ENCODE data around the gene ZNF276. TPM values are rescaled to one million over a fixed set of nuclear protein-coding genes. Genes with fewer than 3 reads are reported as not detected.
"Not testable (repeated sequence)": the region's sequence is repeated elsewhere in the genome, so short reads cannot be mapped to it uniquely, and the experiment has no call there.

Gene ZNF276
- total RNA-seq, 1 experiment from 2014 or later: 21.8 TPM

DNA sequence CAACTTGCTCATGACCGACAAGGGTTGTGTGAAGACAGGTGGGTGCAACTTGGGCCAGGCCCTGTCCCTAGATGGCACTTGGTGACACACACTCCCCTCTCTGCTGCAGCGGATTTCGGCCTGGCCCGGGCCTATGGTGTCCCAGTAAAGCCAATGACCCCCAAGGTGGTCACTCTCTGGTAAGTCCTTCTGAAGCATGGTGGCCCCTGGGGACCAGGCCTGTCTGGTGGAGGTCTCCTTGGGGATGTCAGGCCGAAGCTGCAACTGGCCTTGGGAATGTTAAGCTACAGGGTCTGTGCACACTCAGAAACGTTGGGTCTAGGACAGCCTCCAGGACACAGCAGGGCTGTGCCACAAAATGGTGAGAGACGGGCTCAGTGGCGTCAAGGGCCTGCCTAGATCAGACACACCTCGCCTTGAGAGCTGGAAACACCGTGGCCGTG, 28.0 kb upstream of the ZNF276 start:
- Histone ChIP-seq H3K36me3 (ENCODE audit: insufficient read depth, low read length) (0 out of 2 replicates have a peak, but pooled peaks cover 2% of the 10 kb centered on the region), H3K9ac (ENCODE audit: low read length) (no peak overlapping the region), H3K4me1 (ENCODE audit: low read length) (peaks cover 8% of the 10 kb centered on the region), H3K27ac (ENCODE audit: low read length) (no peak overlapping the region), H2AFZ (ENCODE audit: low read length) (no peak overlapping the region), H3K27me3 (ENCODE audit: low read length) (no peaks in the 10 kb centered on the region), H3K4me3 (ENCODE audit: low read length) (no peak overlapping the region), H3K9me2 (replicated peaks; ENCODE audit: insufficient read depth, low read length) (no peaks in the 10 kb centered on the region), H4K20me1 (ENCODE audit: insufficient read depth, low read depth, low read length) (no peaks in the 10 kb centered on the region), H3K79me2 (ENCODE audit: low read length) (peaks cover 9% of the 10 kb centered on the region), H3K4me2 (ENCODE audit: low read depth, low read length, poor library complexity, severe bottlenecking) (no peak overlapping the region), H3K9me3 (ENCODE audit: low read length) (no peaks in the 10 kb centered on the region)
- DNase-seq: no peak

DNA sequence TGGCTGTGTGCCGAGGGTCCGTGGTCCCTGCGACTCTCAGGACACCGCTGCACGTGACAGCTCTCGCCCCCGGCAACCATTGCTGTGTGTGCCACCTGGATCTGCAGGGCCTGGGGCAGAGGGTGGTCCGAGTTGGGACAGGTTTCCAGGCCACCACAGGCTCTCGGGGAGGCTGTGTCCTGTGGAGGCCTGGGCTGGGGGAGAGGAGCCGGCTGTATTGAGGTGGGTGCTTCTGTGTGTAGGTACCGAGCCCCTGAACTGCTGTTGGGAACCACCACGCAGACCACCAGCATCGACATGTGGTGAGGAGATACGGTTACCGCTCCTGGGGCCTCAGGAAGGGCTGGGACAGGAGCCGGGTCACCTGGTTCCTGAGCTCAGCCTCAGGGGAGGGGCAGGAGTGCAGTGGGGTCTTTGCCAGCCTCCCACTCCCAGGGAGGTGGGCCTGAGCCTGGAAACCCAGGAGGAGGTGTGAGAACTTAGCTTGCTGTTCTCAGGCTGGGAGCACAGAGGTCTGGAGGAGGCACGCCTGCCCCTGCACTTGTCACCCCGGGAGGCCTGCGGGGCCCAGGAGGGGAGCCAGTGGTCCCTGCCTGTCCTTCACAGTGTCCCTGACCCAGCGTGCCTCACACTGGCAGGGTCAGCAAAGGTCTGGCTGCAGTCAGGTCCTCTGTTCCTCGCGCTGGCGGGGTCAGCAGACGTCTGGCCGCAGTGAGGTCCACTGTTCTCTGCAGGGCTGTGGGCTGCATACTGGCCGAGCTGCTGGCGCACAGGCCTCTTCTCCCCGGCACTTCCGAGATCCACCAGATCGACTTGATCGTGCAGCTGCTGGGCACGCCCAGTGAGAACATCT, 27.2 kb upstream of the ZNF276 start:
- Histone ChIP-seq H3K9me3 (ENCODE audit: low read length) (no peaks in the 10 kb centered on the region), H3K36me3 (ENCODE audit: insufficient read depth, low read length) (0 out of 2 replicates have a peak, but pooled peaks cover 2% of the 10 kb centered on the region), H3K9ac (ENCODE audit: low read length) (no peak overlapping the region), H3K4me3 (ENCODE audit: low read length) (no peak overlapping the region), H3K79me2 (ENCODE audit: low read length) (peaks cover 2% of the 10 kb centered on the region), H3K27ac (ENCODE audit: low read length) (no peak overlapping the region), H2AFZ (ENCODE audit: low read length) (no peak overlapping the region), H3K4me1 (ENCODE audit: low read length) (peaks cover 7% of the 10 kb centered on the region; the same call in 1 of the 2 replicates), H3K4me2 (ENCODE audit: low read depth, low read length, poor library complexity, severe bottlenecking) (no peak overlapping the region), H3K27me3 (ENCODE audit: low read length) (no peaks in the 10 kb centered on the region), H4K20me1 (ENCODE audit: insufficient read depth, low read depth, low read length) (no peaks in the 10 kb centered on the region), H3K9me2 (replicated peaks; ENCODE audit: insufficient read depth, low read length) (no peaks in the 10 kb centered on the region)
- no peak for DNase-seq

DNA sequence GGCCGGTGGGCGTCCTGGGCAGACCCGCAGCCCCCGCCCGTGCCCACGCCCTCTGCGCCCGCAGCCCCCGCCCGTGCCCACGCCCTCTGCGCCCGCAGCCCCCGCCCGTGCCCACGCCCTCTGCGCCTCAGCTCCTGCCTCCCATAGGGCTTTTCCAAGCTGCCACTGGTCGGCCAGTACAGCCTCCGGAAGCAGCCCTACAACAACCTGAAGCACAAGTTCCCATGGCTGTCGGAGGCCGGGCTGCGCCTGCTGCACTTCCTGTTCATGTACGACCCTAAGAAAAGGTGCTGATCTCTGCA, 26.6 kb upstream of the ZNF276 start:
- not testable (repeated sequence) for H4K20me1 ChIP-seq (ENCODE audit: insufficient read depth, low read depth, low read length); H3K79me2 ChIP-seq (ENCODE audit: low read length); H3K4me2 ChIP-seq (ENCODE audit: low read depth, low read length, poor library complexity, severe bottlenecking); H3K9ac ChIP-seq (ENCODE audit: low read length); H3K9me3 ChIP-seq (ENCODE audit: low read length); H3K4me3 ChIP-seq (ENCODE audit: low read length); H3K36me3 ChIP-seq (ENCODE audit: insufficient read depth, low read length); H3K27me3 ChIP-seq (ENCODE audit: low read length); H3K9me2 ChIP-seq (replicated peaks; ENCODE audit: insufficient read depth, low read length); H3K4me1 ChIP-seq (ENCODE audit: low read length); H2AFZ ChIP-seq (ENCODE audit: low read length); H3K27ac ChIP-seq (ENCODE audit: low read length); DNase-seq

DNA sequence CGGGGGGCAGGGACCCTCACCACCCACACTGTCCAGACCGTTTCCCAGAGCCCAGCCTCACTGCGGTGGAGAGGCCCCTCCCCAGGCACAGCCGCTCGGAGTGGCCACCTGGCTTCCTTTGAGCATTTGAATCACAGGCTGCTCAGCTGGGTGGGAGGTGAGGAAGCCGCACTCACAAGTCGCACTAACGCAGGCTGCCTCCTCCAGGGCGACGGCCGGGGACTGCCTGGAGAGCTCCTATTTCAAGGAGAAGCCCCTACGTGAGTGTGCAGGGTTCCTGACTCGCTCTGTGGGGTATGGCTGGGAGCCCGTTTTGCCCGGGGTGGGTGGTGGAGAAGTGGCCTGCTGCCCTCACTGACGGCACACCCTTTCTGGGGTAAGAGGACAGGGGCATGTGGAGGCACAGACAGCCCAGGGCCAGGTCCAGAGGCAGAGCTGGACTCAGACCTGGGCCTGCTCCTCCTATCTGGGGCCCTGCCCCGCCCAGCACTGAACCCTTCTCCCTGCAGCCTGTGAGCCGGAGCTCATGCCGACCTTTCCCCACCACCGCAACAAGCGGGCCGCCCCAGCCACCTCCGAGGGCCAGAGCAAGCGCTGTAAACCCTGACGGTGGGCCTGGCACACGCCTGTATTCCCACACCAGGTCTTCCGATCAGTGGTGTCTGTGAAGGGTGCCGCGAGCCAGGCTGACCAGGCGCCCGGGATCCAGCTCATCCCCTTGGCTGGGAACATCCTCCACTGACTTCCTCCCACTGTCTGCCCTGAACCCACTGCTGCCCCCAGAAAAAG, 26.1 kb upstream of the ZNF276 start:
- Histone ChIP-seq H3K36me3 (ENCODE audit: insufficient read depth, low read length) (0 out of 2 replicates have a peak, but pooled peaks cover 2% of the 10 kb centered on the region), H3K79me2 (ENCODE audit: low read length) (no peaks in the 10 kb centered on the region), H3K4me1 (ENCODE audit: low read length) (peaks cover 14% of the 10 kb centered on the region), H3K9ac (ENCODE audit: low read length) (no peak overlapping the region), H3K9me2 (replicated peaks; ENCODE audit: insufficient read depth, low read length) (no peaks in the 10 kb centered on the region), H3K4me2 (ENCODE audit: low read depth, low read length, poor library complexity, severe bottlenecking) (no peak overlapping the region), H4K20me1 (ENCODE audit: insufficient read depth, low read depth, low read length) (peaks cover 1% of the 10 kb centered on the region; the same call in 1 of the 2 replicates), H3K27me3 (ENCODE audit: low read length) (no peaks in the 10 kb centered on the region), H3K4me3 (ENCODE audit: low read length) (no peak overlapping the region), H3K9me3 (ENCODE audit: low read length) (no peaks in the 10 kb centered on the region), H3K27ac (ENCODE audit: low read length) (no peak overlapping the region), H2AFZ (ENCODE audit: low read length) (no peak overlapping the region)
- no peak for DNase-seq

DNA sequence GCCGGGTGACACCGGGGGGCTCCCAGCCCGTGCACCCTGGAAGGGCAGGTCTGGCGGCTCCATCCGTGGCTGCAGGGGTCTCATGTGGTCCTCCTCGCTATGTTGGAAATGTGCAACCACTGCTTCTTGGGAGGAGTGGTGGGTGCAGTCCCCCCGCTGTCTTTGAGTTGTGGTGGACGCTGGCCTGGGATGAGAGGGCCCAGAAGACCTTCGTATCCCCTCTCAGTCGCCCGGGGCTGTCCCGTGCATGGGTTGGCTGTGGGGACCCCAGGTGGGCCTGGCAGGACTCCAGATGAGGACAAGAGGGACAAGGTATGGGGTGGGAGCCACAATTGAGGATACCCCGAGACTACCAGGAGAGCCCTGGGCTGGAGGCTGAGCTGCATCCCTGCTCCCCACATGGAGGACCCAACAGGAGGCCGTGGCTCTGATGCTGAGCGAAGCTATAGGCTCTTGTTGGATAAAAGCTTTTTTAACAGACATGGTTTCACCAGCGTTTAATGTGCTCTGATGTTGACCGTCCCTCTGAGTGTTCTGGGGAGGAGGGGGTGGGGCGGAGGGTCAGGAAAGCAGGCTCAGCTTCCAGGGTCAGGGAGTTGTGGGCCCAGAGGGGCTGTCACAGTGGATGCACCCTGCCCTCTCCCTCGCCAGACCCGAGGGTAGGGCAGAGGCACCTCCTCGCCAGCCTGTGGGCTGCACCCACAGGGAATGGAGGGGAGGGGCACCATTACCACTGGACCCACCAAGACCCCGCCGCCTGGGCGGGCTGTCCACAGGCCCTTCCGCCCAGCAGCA, 25.3 kb upstream of the ZNF276 start:
- Histone ChIP-seq H3K4me1 (ENCODE audit: low read length) (peaks cover 22% of the 10 kb centered on the region), H3K9me2 (replicated peaks; ENCODE audit: insufficient read depth, low read length) (no peaks in the 10 kb centered on the region), H3K79me2 (ENCODE audit: low read length) (no peaks in the 10 kb centered on the region), H3K4me2 (ENCODE audit: low read depth, low read length, poor library complexity, severe bottlenecking) (no peak overlapping the region), H3K9me3 (ENCODE audit: low read length) (no peaks in the 10 kb centered on the region), H3K27ac (ENCODE audit: low read length) (no peak overlapping the region), H3K27me3 (ENCODE audit: low read length) (no peaks in the 10 kb centered on the region), H2AFZ (ENCODE audit: low read length) (no peak overlapping the region), H3K9ac (ENCODE audit: low read length) (no peak overlapping the region), H3K4me3 (ENCODE audit: low read length) (no peak overlapping the region), H4K20me1 (ENCODE audit: insufficient read depth, low read depth, low read length) (peaks cover 6% of the 10 kb centered on the region; the same call in 1 of the 2 replicates), H3K36me3 (ENCODE audit: insufficient read depth, low read length) (0 out of 2 replicates have a peak, but pooled peaks cover 2% of the 10 kb centered on the region)
- no peak for DNase-seq

DNA sequence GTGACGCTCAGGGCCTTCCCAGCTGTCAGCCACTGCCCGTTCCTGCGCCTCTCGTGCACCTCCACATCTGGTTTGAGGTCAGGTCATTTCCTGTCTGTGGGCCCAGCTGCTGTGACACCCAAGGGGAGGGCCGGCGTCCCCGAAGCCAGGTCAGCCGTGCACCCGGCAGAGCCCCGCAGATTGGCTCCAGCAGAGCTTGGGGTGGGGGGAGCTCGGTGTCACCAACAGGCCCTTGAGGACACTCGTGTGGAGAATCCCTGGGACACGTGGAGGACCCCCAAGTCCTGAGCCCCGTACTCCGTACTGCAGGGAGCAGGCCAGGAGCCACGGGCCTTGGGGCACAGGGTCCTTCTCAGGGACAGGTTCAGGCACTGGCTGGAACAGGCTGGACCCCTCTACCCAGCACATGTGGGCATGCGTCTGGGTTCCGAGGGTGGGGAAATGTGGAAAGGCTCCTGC, 24.6 kb upstream of the ZNF276 start:
- Histone ChIP-seq H3K36me3 (ENCODE audit: insufficient read depth, low read length) (0 out of 2 replicates have a peak, but pooled peaks cover 2% of the 10 kb centered on the region), H3K79me2 (ENCODE audit: low read length) (no peaks in the 10 kb centered on the region)

DNA sequence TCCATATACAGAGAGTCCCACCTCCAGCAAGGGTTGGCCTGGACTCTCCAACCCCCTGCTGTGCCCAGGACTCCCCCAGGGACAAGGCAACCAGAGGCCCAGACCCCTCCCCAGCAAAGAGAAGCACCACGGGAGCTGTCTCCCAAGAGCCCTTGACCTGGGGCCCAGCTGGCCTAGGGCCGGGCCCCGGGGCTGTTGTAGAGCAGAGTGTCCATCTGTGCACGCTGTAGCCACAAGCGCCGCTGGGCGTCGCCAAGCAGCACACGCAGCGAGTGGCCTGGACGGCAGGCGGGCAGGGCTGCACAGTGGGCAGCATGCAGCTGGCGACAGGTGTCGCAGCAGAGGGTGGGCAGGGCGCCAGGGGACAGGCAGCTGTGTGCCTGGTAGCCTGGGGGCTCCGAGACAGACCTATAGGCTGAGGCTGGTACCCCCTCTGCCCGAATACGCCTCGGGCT, 24.1 kb upstream of the ZNF276 start:
- H3K9me2 ChIP-seq (replicated peaks; ENCODE audit: insufficient read depth, low read length): no peaks in the 10 kb centered on the region
- H2AFZ ChIP-seq (ENCODE audit: low read length): no peak overlapping the region
- 0 out of 2 replicates have a peak, but pooled peaks cover 2% of the 10 kb centered on the region for H3K36me3 ChIP-seq (ENCODE audit: insufficient read depth, low read length)
- no peak for DNase-seq
- no peaks in the 10 kb centered on the region for H3K79me2 ChIP-seq (ENCODE audit: low read length)
- H3K27ac ChIP-seq (ENCODE audit: low read length): no peak overlapping the region
- H3K4me2 ChIP-seq (ENCODE audit: low read depth, low read length, poor library complexity, severe bottlenecking): no peak overlapping the region
- H3K9me3 ChIP-seq (ENCODE audit: low read length): no peaks in the 10 kb centered on the region
- no peaks in the 10 kb centered on the region for H3K27me3 ChIP-seq (ENCODE audit: low read length)
- no peak overlapping the region for H3K9ac ChIP-seq (ENCODE audit: low read length)
- peaks cover 24% of the 10 kb centered on the region for H3K4me1 ChIP-seq (ENCODE audit: low read length)
- no peak overlapping the region for H3K4me3 ChIP-seq (ENCODE audit: low read length)
- peaks cover 6% of the 10 kb centered on the region; the same call in 1 of the 2 replicates for H4K20me1 ChIP-seq (ENCODE audit: insufficient read depth, low read depth, low read length)

More for the DNA sequence above, 24.6 kb upstream of the ZNF276 start:
- Histone ChIP-seq H3K4me2 (ENCODE audit: low read depth, low read length, poor library complexity, severe bottlenecking) (no peak overlapping the region), H3K4me1 (ENCODE audit: low read length) (peaks cover 23% of the 10 kb centered on the region), H3K4me3 (ENCODE audit: low read length) (no peak overlapping the region), H3K9ac (ENCODE audit: low read length) (no peak overlapping the region), H3K9me2 (replicated peaks; ENCODE audit: insufficient read depth, low read length) (no peaks in the 10 kb centered on the region), H3K9me3 (ENCODE audit: low read length) (no peaks in the 10 kb centered on the region), H3K27ac (ENCODE audit: low read length) (no peak overlapping the region), H4K20me1 (ENCODE audit: insufficient read depth, low read depth, low read length) (peaks cover 6% of the 10 kb centered on the region; the same call in 1 of the 2 replicates), H3K27me3 (ENCODE audit: low read length) (no peaks in the 10 kb centered on the region), H2AFZ (ENCODE audit: low read length) (no peak overlapping the region)
- peak; percentile 56 for DNase-seq

Data from Karpas-422 (cell line).